ENCODE results near the gene HBA1. TPM values are rescaled to one million over a fixed set of nuclear protein-coding genes. Genes with fewer than 3 reads are reported as not detected.

The HBA1 gene
- total and polyA plus RNA-seq, 9 of the 15 experiments (the other 6 are each of a cell fraction or from before 2014, with no cell fraction given), result 128 to 2,388 (median 380) TPM

DNA sequence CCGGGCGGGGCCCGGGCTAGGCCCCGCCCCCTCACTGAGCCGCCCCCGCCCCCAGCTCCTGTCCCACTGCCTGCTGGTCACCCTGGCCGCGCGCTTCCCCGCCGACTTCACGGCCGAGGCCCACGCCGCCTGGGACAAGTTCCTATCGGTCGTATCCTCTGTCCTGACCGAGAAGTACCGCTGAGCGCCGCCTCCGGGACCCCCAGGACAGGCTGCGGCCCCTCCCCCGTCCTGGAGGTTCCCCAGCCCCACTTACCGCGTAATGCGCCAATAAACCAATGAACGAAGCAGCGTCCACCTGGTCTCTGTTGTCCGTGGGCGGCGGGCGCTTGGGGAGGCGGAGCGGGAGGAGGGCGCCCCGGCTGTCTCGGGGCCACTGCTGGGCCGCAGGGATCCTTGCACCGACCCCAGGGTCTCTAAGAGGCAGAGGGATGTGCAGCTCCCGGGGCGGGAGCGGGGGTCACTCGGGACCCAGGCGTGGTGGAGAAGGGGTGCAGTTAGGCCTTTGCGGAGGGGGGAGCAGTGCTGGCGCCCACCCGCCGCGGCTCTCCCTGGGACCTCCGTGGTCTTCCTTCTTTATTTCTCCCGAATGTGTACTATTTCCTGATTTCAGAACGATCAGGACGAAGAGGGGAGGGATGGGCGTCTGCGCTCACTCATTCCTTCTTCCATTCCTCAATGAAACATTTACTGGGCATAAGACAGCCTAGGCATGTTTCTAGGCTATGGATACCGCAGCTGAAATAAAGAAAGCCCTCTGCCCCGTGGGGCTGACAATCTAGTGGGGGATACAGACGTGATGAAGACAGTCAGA lies 22.1 kb upstream of the HBA1 start (continued):
- TF ChIP-seq, protein P1, sequence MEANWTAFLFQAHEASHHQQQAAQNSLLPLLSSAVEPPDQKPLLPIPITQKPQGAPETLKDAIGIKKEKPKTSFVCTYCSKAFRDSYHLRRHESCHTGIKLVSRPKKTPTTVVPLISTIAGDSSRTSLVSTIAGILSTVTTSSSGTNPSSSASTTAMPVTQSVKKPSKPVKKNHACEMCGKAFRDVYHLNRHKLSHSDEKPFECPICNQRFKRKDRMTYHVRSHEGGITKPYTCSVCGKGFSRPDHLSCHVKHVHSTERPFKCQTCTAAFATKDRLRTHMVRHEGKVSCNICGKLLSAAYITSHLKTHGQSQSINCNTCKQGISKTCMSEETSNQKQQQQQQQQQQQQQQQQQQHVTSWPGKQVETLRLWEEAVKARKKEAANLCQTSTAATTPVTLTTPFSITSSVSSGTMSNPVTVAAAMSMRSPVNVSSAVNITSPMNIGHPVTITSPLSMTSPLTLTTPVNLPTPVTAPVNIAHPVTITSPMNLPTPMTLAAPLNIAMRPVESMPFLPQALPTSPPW (CRISPR knock-in tag; IDR thresholded peaks at IDR 0.05), result no peak
- TF ChIP-seq KDM1A (IDR thresholded peaks at IDR 0.05) (no peak), TAF9B (IDR thresholded peaks at IDR 0.05; ENCODE audit: partially characterized antibody) (no peak), SMAD2 (IDR thresholded peaks at IDR 0.05; ENCODE audit: low read depth, low read length) (no peak), FOXA1 (IDR thresholded peaks at IDR 0.05; ENCODE audit: borderline replicate concordance) (no peak), KDM5B (IDR thresholded peaks at IDR 0.05; ENCODE audit: insufficient replicate concordance, low read depth, low read length) (no peak), RFX7 (CRISPR knock-in tag; IDR thresholded peaks at IDR 0.05) (no peak), MYBL2 (IDR thresholded peaks at IDR 0.05; ENCODE audit: low read depth) (no peak), MYBL2 (CRISPR knock-in tag; IDR thresholded peaks at IDR 0.05; ENCODE audit: borderline replicate concordance) (no peak), ZNF77 (CRISPR knock-in tag; IDR thresholded peaks at IDR 0.05) (no peak), ZBTB8A (IDR thresholded peaks at IDR 0.05; ENCODE audit: partially characterized antibody) (no peak), ILF3 (IDR thresholded peaks at IDR 0.05; ENCODE audit: borderline replicate concordance) (no peak)
- TF ChIP-seq, protein P2, sequence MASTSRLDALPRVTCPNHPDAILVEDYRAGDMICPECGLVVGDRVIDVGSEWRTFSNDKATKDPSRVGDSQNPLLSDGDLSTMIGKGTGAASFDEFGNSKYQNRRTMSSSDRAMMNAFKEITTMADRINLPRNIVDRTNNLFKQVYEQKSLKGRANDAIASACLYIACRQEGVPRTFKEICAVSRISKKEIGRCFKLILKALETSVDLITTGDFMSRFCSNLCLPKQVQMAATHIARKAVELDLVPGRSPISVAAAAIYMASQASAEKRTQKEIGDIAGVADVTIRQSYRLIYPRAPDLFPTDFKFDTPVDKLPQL (IDR thresholded peaks at IDR 0.05; ENCODE audit: extremely low read depth, insufficient read length), result no peak
- TF ChIP-seq, protein P3, sequence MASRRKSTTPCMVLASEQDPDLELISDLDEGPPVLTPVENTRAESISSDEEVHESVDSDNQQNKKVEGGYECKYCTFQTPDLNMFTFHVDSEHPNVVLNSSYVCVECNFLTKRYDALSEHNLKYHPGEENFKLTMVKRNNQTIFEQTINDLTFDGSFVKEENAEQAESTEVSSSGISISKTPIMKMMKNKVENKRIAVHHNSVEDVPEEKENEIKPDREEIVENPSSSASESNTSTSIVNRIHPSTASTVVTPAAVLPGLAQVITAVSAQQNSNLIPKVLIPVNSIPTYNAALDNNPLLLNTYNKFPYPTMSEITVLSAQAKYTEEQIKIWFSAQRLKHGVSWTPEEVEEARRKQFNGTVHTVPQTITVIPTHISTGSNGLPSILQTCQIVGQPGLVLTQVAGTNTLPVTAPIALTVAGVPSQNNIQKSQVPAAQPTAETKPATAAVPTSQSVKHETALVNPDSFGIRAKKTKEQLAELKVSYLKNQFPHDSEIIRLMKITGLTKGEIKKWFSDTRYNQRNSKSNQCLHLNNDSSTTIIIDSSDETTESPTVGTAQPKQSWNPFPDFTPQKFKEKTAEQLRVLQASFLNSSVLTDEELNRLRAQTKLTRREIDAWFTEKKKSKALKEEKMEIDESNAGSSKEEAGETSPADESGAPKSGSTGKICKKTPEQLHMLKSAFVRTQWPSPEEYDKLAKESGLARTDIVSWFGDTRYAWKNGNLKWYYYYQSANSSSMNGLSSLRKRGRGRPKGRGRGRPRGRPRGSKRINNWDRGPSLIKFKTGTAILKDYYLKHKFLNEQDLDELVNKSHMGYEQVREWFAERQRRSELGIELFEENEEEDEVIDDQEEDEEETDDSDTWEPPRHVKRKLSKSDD (conservative IDR thresholded peaks at IDR 0.05; ENCODE audit: low read length), result no peak
- TF ChIP-seq, protein P4, sequence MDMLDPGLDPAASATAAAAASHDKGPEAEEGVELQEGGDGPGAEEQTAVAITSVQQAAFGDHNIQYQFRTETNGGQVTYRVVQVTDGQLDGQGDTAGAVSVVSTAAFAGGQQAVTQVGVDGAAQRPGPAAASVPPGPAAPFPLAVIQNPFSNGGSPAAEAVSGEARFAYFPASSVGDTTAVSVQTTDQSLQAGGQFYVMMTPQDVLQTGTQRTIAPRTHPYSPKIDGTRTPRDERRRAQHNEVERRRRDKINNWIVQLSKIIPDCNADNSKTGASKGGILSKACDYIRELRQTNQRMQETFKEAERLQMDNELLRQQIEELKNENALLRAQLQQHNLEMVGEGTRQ (CRISPR knock-in tag; IDR thresholded peaks at IDR 0.05), result no peak
- TF ChIP-seq, protein P5, sequence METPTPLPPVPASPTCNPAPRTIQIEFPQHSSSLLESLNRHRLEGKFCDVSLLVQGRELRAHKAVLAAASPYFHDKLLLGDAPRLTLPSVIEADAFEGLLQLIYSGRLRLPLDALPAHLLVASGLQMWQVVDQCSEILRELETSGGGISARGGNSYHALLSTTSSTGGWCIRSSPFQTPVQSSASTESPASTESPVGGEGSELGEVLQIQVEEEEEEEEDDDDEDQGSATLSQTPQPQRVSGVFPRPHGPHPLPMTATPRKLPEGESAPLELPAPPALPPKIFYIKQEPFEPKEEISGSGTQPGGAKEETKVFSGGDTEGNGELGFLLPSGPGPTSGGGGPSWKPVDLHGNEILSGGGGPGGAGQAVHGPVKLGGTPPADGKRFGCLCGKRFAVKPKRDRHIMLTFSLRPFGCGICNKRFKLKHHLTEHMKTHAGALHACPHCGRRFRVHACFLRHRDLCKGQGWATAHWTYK (CRISPR knock-in tag; IDR thresholded peaks at IDR 0.05), result peak; percentile 53; the same call in 1 of the 2 replicates
- TF ChIP-seq, protein P6, sequence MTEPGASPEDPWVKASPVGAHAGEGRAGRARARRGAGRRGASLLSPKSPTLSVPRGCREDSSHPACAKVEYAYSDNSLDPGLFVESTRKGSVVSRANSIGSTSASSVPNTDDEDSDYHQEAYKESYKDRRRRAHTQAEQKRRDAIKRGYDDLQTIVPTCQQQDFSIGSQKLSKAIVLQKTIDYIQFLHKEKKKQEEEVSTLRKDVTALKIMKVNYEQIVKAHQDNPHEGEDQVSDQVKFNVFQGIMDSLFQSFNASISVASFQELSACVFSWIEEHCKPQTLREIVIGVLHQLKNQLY (CRISPR knock-in tag; conservative IDR thresholded peaks at IDR 0.05), result no peak
